BJ (cell line): Measurements from ENCODE around the gene SHB. TPM values are rescaled to one million over a fixed set of nuclear protein-coding genes. Genes with fewer than 3 reads are reported as not detected.

Source experiments
- CTCF ChIA-PET: fragments of 350-600 bp; formaldehyde crosslinking; extraction: SDS; loops from one replicate; lab custom pipeline; 2021; ENCODE audit warnings: antibody characterized with exemption, inconsistent platforms; lab: Yijun Ruan, JAX
- POLR2A ChIA-PET: fragments of 300-600 bp; sonication (Branson Sonifier 250); formaldehyde crosslinking; extraction: SDS; loops from one replicate; lab custom pipeline; 2021; ENCODE audit warnings: antibody characterized with exemption; lab: Charles Lee
- DNase-seq: peaks from one replicate; pipeline ENCODE4 v3.0.0-alpha.2; 2011; ENCODE audit warnings: low read depth
- H3K27me3 ChIP-seq: 2 replicates; pipeline ENCODE4 v1.6.0; 2011; ENCODE audit warnings: low read length; ENCODE audit not compliant: control insufficient read depth, insufficient read depth
- H3K36me3 ChIP-seq: 2 replicates; pipeline ENCODE4 v1.5.1; 2011; ENCODE audit warnings: low read length; ENCODE audit not compliant: control insufficient read depth, insufficient read depth
- H3K4me3 ChIP-seq: 2 replicates; pipeline ENCODE4 v1.5.1; 2011; ENCODE audit warnings: low read depth, mild to moderate bottlenecking, control low read depth, low read length
- CTCF ChIP-seq: IDR thresholded peaks from 2 replicates; pipeline ENCODE4 v1.5.1; 2011; ENCODE audit warnings: low read depth, mild to moderate bottlenecking, control low read depth, inconsistent platforms, low read length, moderate library complexity; ENCODE audit not compliant: insufficient read depth
- polyA plus RNA-seq: library from polyadenylated mRNA; depleted of rRNA; stranded (reverse); fragments of >200 nt; gene quantifications from 2 replicates; pipeline ENCODE4 v1.2.3, GENCODE V29; 2011

The SHB gene
- polyA plus RNA-seq, 1 experiment = 18.6 TPM

- no peaks in the 10 kb centered on the region for H3K36me3 ChIP-seq
- POLR2A ChIA-PET = no interaction called here
- no peak for TF ChIP-seq CTCF
- H3K4me3 ChIP-seq = no peak overlapping the region
- CTCF ChIA-PET = no interaction called here
- H3K27me3 ChIP-seq = no peaks in the 10 kb centered on the region
- no peak for DNase-seq
Measured at GRCh38 chr9:38003946-38004808, 64.8 kb downstream of the SHB start.

GRCh38 chr9:38003230-38003629 lies 65.8 kb downstream of the SHB start:
- no peaks in the 10 kb centered on the region for H3K27me3 ChIP-seq
- no peak for TF ChIP-seq CTCF
- DNase-seq = no peak
- POLR2A ChIA-PET = no interaction called here
- H3K4me3 ChIP-seq = no peak overlapping the region
- H3K36me3 ChIP-seq = no peaks in the 10 kb centered on the region
- CTCF ChIA-PET = no interaction called here

- no peaks in the 10 kb centered on the region for H3K27me3 ChIP-seq
- no peak overlapping the region for H3K4me3 ChIP-seq
- H3K36me3 ChIP-seq = peaks cover 1% of the 10 kb centered on the region; the same call in 1 of the 2 replicates
- ChIA-PET CTCF (no interaction called here), POLR2A (no interaction called here)
- no peak for DNase-seq
- TF ChIP-seq CTCF = no peak
Measured at GRCh38 chr9:38001430-38001829, 67.6 kb downstream of the SHB start.

- DNase-seq = no peak
- Histone ChIP-seq H3K27me3 (no peaks in the 10 kb centered on the region), H3K36me3 (peaks cover 1% of the 10 kb centered on the region; the same call in 1 of the 2 replicates), H3K4me3 (no peak overlapping the region)
- ChIA-PET CTCF (no interaction called here), POLR2A (no interaction called here)
- TF ChIP-seq CTCF = no peak
Measured at GRCh38 chr9:38000735-38001134, 68.3 kb downstream of the SHB start.

- H3K27me3 ChIP-seq = no peaks in the 10 kb centered on the region
- H3K36me3 ChIP-seq = peaks cover 1% of the 10 kb centered on the region; the same call in 1 of the 2 replicates
- no peak for TF ChIP-seq CTCF
- DNase-seq = no peak
- ChIA-PET CTCF (no interaction called here), POLR2A (no interaction called here)
- H3K4me3 ChIP-seq = no peak overlapping the region
Measured at GRCh38 chr9:38000332-38000731, 68.7 kb downstream of the SHB start.
